Activated naive CD8-positive, alpha-beta T cell (primary cell): ENCODE measurements around the gene CBX1.
"Not testable (repeated sequence)": the region's sequence is repeated elsewhere in the genome, so short reads cannot be mapped to it uniquely, and the experiment has no call there.

Source experiments
- H3K27ac Mint-ChIP-seq: one replicate; pipeline ENCODE4 v1.8.0; 2021; ENCODE audit warnings: mixed read lengths
- H3K27me3 Mint-ChIP-seq: one replicate; pipeline ENCODE4 v1.8.0; 2021; ENCODE audit warnings: mixed read lengths
- H3K36me3 Mint-ChIP-seq: one replicate; pipeline ENCODE4 v1.8.0; 2021; ENCODE audit warnings: mixed read lengths
- H3K4me1 Mint-ChIP-seq: one replicate; pipeline ENCODE4 v1.8.0; 2021; ENCODE audit warnings: low read depth, mixed read lengths
- H3K4me3 Mint-ChIP-seq: one replicate; pipeline ENCODE4 v1.8.0; 2021; ENCODE audit warnings: mild to moderate bottlenecking, mixed read lengths
- H3K9me3 Mint-ChIP-seq: one replicate; pipeline ENCODE4 v1.8.0; 2021; ENCODE audit warnings: low read depth, mixed read lengths

The CBX1 gene

GRCh38 chr17:48104440-48104839 lies 3.2 kb upstream of the CBX1 start:
- no peak overlapping the region for H3K27ac Mint-ChIP-seq
- no peaks in the 10 kb centered on the region for H3K9me3 Mint-ChIP-seq
- peaks cover 48% of the 10 kb centered on the region for H3K4me1 Mint-ChIP-seq
- H3K27me3 Mint-ChIP-seq, result no peaks in the 10 kb centered on the region
- H3K36me3 Mint-ChIP-seq, result no peaks in the 10 kb centered on the region
- H3K4me3 Mint-ChIP-seq, result no peak overlapping the region

- no peaks in the 10 kb centered on the region for H3K27me3 Mint-ChIP-seq
- no peaks in the 10 kb centered on the region for H3K9me3 Mint-ChIP-seq
- H3K4me1 Mint-ChIP-seq, result peaks cover 38% of the 10 kb centered on the region
- no peak overlapping the region for H3K27ac Mint-ChIP-seq
- H3K36me3 Mint-ChIP-seq, result no peaks in the 10 kb centered on the region
- peak overlapping the region; percentile 21 for H3K4me3 Mint-ChIP-seq
These were observed 1.8 kb upstream of the CBX1 start for GRCh38 chr17:48102798-48103715.

- Mint-ChIP-seq H3K36me3 (no peaks in the 10 kb centered on the region), H3K27ac (no peak overlapping the region), H3K4me1 (peaks cover 35% of the 10 kb centered on the region), H3K4me3 (peak overlapping the region; percentile 75), H3K9me3 (no peaks in the 10 kb centered on the region), H3K27me3 (no peaks in the 10 kb centered on the region)
These were observed 919 bp upstream of the CBX1 start for GRCh38 chr17:48102043-48102750.

- Mint-ChIP-seq H3K4me3 (peak overlapping the region; percentile 95), H3K27me3 (no peaks in the 10 kb centered on the region), H3K9me3 (no peaks in the 10 kb centered on the region), H3K27ac (peak overlapping the region; percentile 46), H3K4me1 (peaks cover 30% of the 10 kb centered on the region), H3K36me3 (no peaks in the 10 kb centered on the region)
These were observed 677 bp downstream of the CBX1 start for GRCh38 chr17:48100591-48101011.

GRCh38 chr17:48100160-48100559 lies 1.1 kb downstream of the CBX1 start:
- Mint-ChIP-seq H3K36me3 (no peaks in the 10 kb centered on the region), H3K9me3 (no peaks in the 10 kb centered on the region), H3K4me3 (peak overlapping the region; percentile 95), H3K27ac (no peak overlapping the region), H3K27me3 (no peaks in the 10 kb centered on the region), H3K4me1 (peaks cover 32% of the 10 kb centered on the region)

- Mint-ChIP-seq H3K36me3 (no peaks in the 10 kb centered on the region), H3K27ac (no peak overlapping the region), H3K4me3 (no peak overlapping the region), H3K4me1 (peaks cover 15% of the 10 kb centered on the region), H3K9me3 (no peaks in the 10 kb centered on the region), H3K27me3 (no peaks in the 10 kb centered on the region)
These were observed 5.7 kb downstream of the CBX1 start for GRCh38 chr17:48095611-48096010.

GRCh38 chr17:48093341-48094045 lies 7.8 kb downstream of the CBX1 start:
- Mint-ChIP-seq H3K27ac (no peak overlapping the region), H3K36me3 (no peaks in the 10 kb centered on the region), H3K4me3 (no peak overlapping the region), H3K4me1 (peaks cover 12% of the 10 kb centered on the region), H3K27me3 (no peaks in the 10 kb centered on the region), H3K9me3 (no peaks in the 10 kb centered on the region)

GRCh38 chr17:48084932-48085331 lies 16.3 kb downstream of the CBX1 start:
- H3K4me3 Mint-ChIP-seq, result no peak overlapping the region
- no peaks in the 10 kb centered on the region for H3K9me3 Mint-ChIP-seq
- H3K4me1 Mint-ChIP-seq, result peaks cover 20% of the 10 kb centered on the region
- H3K36me3 Mint-ChIP-seq, result no peaks in the 10 kb centered on the region
- H3K27ac Mint-ChIP-seq, result no peak overlapping the region
- no peaks in the 10 kb centered on the region for H3K27me3 Mint-ChIP-seq

GRCh38 chr17:48081858-48082257 lies 19.4 kb downstream of the CBX1 start:
- no peaks in the 10 kb centered on the region for H3K9me3 Mint-ChIP-seq
- H3K27ac Mint-ChIP-seq, result no peak overlapping the region
- no peaks in the 10 kb centered on the region for H3K27me3 Mint-ChIP-seq
- no peaks in the 10 kb centered on the region for H3K36me3 Mint-ChIP-seq
- no peak overlapping the region for H3K4me3 Mint-ChIP-seq
- H3K4me1 Mint-ChIP-seq, result peaks cover 18% of the 10 kb centered on the region

- H3K4me3 Mint-ChIP-seq, H3K27me3 Mint-ChIP-seq: not testable (repeated sequence)
These were observed 24.1 kb downstream of the CBX1 start for GRCh38 chr17:48077152-48077551.

GRCh38 chr17:48074322-48075081 lies 26.8 kb downstream of the CBX1 start:
- no peaks in the 10 kb centered on the region for H3K27me3 Mint-ChIP-seq
- no peaks in the 10 kb centered on the region for H3K4me1 Mint-ChIP-seq
- H3K36me3 Mint-ChIP-seq, result peaks cover 4% of the 10 kb centered on the region
- H3K4me3 Mint-ChIP-seq, result no peak overlapping the region
- no peaks in the 10 kb centered on the region for H3K9me3 Mint-ChIP-seq
- no peak overlapping the region for H3K27ac Mint-ChIP-seq

More at GRCh38 chr17:48077152-48077551, 24.1 kb downstream of the CBX1 start:
- H3K36me3 Mint-ChIP-seq, H3K4me1 Mint-ChIP-seq, H3K9me3 Mint-ChIP-seq, H3K27ac Mint-ChIP-seq: not testable (repeated sequence)

GRCh38 chr17:48073566-48074094 lies 27.6 kb downstream of the CBX1 start:
- not testable (repeated sequence) for H3K4me3 Mint-ChIP-seq, H3K4me1 Mint-ChIP-seq, H3K36me3 Mint-ChIP-seq, H3K27ac Mint-ChIP-seq, H3K9me3 Mint-ChIP-seq, H3K27me3 Mint-ChIP-seq

- H3K4me1 Mint-ChIP-seq, H3K36me3 Mint-ChIP-seq, H3K27ac Mint-ChIP-seq, H3K4me3 Mint-ChIP-seq, H3K27me3 Mint-ChIP-seq, H3K9me3 Mint-ChIP-seq: not testable (repeated sequence)
These were observed 28.5 kb downstream of the CBX1 start for GRCh38 chr17:48072811-48073210.

- H3K4me3 Mint-ChIP-seq, result no peak overlapping the region
- H3K27ac Mint-ChIP-seq, result no peak overlapping the region
- H3K4me1 Mint-ChIP-seq, result no peaks in the 10 kb centered on the region
- H3K36me3 Mint-ChIP-seq, result peaks cover 4% of the 10 kb centered on the region
- no peaks in the 10 kb centered on the region for H3K27me3 Mint-ChIP-seq
- no peaks in the 10 kb centered on the region for H3K9me3 Mint-ChIP-seq
These were observed 29.6 kb downstream of the CBX1 start for GRCh38 chr17:48071654-48072053.
